T1000 (cell line): Measurements from ENCODE around the gene VSIG8.
A peak's percentile ranks its signal among the peaks of the same experiment; 100 is the strongest.

Experiments
- DNase-seq: peaks from one replicate; lab custom pipeline; 2025; ENCODE audit warnings: mixed read lengths; lab: John Stamatoyannopoulos, UW

VSIG8 gene

DNA sequence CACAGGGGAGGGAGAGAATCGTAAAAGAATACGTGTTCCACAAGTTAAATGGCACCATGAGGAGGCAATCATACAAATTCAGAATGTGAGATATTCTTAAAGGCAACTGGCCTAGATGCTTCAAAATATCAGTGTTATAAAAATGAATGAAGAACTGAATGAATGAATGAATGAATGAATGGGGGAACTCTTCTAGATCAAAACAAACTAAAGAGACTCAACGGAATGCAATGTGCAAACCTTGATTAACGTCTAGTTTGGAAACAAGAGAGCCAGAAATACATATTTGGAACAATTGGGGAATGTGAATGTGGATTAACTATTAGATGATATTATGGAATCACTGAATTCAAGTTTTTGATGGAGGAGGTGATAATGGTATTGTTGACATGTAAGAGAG, 20.7 kb upstream of the VSIG8 start:
- DNase-seq = no peak

- no peak for DNase-seq
These were observed 20.0 kb upstream of the VSIG8 start for GRCh38 chr1:159882527-159882862.

GRCh38 chr1:159881622-159882526, 19.4 kb upstream of the VSIG8 start:
- DNase-seq = peak; percentile 74

DNA sequence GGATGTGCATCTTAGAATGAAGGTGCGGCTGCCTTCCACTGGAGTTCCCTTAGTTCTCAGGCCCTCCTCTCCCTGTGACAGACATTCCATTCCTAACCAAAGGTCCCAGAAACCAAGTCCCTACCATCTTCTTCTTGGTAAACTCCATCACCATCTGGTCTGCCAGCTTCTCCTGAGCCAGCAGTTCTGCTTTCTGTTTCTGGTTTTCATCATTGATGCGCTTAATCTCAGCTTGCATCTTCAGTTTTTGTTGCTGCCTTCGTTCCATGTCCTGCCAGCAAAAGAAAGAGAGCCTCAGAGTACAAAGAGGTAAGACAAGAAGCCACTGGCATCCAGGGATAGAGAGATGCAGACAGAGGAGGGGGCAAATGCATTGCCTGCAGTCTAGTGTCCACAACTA, 18.0 kb upstream of the VSIG8 start:
- DNase-seq = no peak

- no peak for DNase-seq
These were observed 17.5 kb upstream of the VSIG8 start for GRCh38 chr1:159879977-159880376.

GRCh38 chr1:159879136-159879535, 16.7 kb upstream of the VSIG8 start:
- DNase-seq = no peak

GRCh38 chr1:159877695-159878444, 15.4 kb upstream of the VSIG8 start:
- DNase-seq = no peak

- DNase-seq = no peak
These were observed 11.2 kb upstream of the VSIG8 start for GRCh38 chr1:159873530-159874143.

DNA sequence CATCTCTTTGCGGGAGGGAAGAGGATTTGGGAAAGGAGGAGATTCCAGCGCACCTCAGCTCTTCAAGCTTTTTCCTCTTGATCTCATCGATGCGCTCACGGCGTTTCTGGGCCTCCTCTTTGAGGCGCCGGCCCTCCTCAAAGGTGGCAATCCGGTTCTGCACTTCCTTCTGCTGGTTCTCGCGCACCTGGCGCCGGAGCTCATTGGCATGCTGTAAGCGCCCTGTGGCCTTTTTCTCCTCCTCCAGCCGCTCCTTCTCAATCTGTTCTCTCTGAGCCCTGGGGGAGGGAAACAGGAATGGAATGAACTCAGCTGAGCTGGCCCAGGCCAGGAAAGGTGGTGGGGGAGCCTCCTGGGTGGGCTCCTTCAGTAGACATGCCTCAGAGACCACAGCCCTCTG, 10.4 kb upstream of the VSIG8 start:
- DNase-seq = no peak

DNA sequence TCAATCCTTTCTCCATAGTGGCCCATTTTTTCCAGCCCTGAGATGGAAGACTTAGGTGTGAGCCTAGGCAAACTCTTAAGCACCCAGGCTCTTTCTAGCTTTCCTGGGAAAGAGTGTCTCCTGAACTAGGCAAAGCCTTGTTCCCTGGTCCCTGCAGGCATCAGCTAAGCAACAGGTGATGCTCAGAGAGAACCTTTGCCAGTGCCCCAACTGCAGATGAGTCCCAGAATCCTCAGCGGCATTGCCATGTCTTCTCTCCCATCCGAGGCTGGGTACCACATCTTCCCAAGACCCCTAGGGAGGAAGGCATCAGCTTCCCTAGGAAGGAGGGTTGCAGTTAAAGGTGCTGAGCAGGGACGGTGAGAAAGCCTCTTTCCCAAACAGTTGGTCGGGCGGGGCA, 8.2 kb upstream of the VSIG8 start:
- DNase-seq = no peak

DNA sequence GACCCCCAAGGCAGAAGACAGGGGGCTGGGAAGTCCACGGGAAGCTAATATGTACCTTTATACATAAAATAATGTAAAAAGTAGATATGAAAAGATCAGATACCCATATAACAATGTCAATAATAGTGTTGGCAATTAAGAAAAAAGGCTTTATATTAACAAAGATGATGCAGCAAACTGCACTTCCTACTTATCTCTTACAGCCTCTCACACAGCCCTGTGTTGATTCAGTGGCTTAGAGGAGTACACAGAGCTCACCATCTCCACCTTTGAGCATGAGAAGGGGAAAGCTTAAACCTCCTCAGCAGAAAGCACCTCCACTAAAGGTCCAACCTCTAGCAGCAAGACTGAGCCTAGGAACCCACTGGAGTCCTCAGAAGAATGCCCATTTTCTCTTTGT, 7.2 kb upstream of the VSIG8 start:
- no peak for DNase-seq

- DNase-seq = peak; percentile 25
These were observed 6.7 kb upstream of the VSIG8 start for GRCh38 chr1:159869173-159869572.

DNA sequence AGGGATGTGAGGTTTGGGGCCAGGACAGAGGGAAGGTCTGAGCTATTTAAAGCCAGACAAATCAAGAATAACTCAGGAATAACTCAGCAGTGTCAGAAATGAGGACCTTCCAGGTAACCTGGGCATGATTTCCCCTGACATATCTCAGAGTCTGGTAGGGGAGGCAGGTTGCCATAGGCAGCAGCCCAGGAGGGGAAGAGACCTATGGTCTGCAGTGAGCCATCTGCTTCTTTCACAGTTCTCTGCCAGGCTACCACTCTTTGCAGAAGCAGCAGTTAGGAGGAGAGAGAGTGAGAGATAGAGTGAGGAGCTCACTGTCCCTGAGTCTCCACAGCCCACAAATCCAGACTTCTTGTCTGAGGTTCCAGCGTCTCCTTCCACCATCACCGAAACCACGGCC, 6.3 kb upstream of the VSIG8 start:
- no peak for DNase-seq

GRCh38 chr1:159867664-159868026, 5.2 kb upstream of the VSIG8 start:
- no peak for DNase-seq

DNA sequence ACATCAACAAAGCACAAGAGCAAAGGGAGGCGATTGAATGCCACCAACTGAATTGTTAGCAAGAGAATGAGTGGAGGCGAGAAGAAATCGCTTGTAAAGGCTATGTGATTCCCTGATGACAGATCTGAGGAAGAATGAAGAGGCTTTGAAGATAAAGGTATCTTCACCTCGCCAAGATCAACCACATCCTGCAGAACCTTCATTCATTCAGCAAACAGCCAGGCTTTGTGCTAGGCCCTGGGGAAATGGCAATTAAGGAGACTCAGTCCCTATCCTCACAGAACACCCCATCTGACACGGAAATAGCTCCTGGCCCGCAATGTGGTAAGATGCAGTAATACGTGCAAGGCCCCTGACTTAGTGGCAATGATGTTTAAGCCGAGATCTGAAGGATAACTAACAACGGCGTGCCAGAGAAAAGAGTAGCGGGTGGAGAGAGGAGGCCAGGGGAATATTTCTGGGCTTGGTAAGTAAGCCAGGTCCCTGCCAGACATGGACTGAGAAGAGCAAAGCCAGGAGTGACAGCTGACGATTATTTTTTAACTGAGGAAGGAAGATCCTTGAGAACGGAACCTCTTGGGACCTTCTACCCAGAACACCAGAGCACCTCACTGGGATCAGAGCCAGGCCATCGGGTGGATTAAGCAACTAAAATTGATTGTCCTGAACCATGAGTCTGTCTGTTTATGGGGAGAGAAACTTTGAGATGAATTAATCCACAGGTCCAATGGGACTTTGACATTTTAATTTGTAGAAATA, 4.6 kb upstream of the VSIG8 start:
- no peak for DNase-seq

GRCh38 chr1:159866066-159866465, 3.6 kb upstream of the VSIG8 start:
- no peak for DNase-seq

- no peak for DNase-seq
These were observed 1.8 kb upstream of the VSIG8 start for GRCh38 chr1:159864262-159864661.

GRCh38 chr1:159862031-159862430, 426 bp downstream of the VSIG8 start:
- no peak for DNase-seq

DNA sequence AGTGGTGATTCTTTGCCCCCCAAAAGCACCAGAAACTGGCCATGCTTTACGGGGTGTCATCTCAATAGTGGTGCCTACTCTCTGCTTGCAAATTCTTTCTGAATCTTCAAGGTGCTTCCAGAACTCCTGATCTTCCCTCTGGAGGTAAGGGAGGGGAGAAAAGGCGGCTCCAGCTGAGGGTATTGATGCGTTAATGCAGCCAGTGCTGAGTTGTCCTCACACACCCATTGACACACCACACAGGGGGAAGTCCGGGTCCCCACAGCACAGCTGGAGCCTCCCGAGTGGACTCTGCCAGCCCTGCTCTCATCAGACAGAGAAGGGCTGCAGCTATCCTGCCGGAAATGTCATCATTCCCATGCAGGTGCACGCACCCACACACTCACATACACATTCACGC, 1.2 kb downstream of the VSIG8 start:
- DNase-seq = no peak

GRCh38 chr1:159860456-159860855, 2.0 kb downstream of the VSIG8 start:
- DNase-seq = no peak

DNA sequence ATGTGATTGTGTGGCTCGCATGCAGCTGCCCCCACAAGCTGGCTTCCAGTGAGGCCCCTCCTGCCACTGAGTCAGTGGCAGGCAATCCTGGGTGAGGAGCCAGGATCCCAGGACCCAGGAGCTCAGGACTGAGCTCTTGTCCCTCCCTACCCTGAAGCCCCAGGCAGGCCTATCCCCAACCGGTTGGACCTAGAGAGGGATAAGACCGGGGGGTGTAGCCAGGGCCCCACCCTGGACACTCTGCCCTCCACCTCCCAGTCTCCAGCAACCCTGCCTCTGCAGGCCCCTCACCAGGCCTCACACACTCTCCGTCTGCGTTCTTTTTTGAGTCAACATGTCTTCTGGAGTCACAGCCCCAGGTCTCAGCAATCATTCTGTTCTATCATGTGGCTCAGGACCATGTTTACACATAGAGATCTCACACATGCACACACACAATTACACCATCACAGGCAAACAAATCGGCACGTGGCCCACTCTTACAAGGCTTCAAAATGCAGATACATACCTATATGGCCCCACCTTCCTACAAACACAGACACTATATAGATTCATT, 2.6 kb downstream of the VSIG8 start:
- DNase-seq = no peak

DNA sequence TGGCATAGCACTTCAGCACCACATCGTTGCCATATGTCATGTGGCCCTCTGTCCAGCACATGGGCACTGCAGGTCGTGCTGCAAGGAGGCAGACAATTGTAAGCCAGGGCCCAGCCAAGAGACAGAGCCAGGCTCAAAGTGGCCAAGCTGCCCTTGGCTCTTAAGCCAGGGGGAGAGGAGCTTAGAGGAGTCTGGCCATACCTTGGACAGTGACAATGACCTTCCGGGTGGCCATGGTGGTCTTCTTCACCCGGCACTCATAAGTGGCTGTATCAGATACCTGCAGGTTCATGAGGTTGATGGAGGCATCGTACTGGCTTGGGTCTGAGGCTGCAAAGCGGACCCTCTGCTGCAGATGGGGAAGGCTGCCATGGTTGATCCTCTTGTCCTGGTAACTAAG, 4.6 kb downstream of the VSIG8 start:
- no peak for DNase-seq
